Measurements from ENCODE around the gene STPG4.

DNA sequence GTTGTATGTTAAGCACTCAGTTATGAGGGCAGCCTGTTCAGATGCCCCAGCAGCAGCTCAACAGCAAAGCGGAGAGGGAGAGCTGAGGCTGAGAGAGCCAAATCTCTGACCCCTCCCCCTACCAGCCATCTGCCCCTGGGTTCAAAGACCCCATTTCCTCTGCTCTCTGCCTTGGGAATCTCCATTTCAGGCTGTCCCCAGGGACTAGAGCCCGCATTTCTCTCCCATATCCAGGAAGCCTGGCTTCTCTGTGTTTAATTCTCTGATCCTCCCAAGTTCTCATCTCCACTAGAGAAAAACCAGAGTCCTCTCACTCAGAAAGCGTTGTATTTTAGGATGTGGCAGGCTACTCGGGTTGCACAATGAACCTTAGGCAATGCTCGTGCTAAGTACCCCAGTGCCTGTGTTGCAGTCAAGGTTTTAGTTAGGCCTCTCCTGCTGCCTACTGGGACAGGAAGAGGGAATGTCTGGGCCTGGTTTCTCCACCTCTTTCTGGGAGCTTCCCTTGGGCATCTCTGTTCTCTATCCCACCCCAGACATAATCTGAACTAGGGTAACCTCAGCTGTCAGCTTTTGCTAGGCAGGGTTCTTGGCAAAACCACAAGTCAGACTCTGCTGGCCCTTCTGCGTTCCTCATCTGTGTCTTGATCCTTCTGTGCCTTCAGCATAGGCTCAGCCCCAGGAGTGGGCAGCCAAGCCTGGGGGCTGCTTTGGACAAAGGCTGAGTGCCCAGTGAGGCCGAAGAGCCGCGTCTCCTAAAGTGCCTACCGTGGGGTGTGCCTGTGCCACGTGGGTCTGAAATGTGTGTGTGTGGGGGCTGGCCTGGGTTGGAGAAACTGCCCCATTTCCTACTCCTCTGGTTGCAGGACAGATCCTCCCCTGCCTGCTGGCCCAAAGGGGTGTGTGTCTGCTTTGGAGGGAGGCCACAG, 96.8 kb downstream of the STPG4 start:
- TF ChIP-seq POLR2AphosphoS5 (IDR thresholded peaks at IDR 0.05; ENCODE audit: low read depth, low read length) (no peak), POLR2A (IDR thresholded peaks at IDR 0.05; ENCODE audit: low read depth, low read length) (no peak), TAF1 (IDR thresholded peaks at IDR 0.05; ENCODE audit: borderline replicate concordance, low read depth, low read length) (no peak)
